Right cardiac atrium (tissue), 5 donors: ENCODE data around the gene MKKS. TPM values are rescaled to one million over a fixed set of nuclear protein-coding genes. Genes with fewer than 3 reads are reported as not detected.
"Not testable (repeated sequence)": the region's sequence is repeated elsewhere in the genome, so short reads cannot be mapped to it uniquely, and the experiment has no call there.

Experiments
- ATAC-seq, 2 donors: fragments of 200-7000 bp; cut with Tn5 transposase; one replicate each; pipeline versions ENCODE4 v1.8.0 to v1.9.1; 2020; ENCODE audit warnings: moderate library complexity in 2 of 2, mild to moderate bottlenecking in 1 of 2
- DNase-seq, 3 donors: peaks; one replicate each; pipeline ENCODE4 v3.0.0-alpha.2; 2020
- H3K27ac ChIP-seq: one replicate; pipeline ENCODE4 v1.5.1; 2013; ENCODE audit warnings: mild to moderate bottlenecking, low read length, control low read depth, moderate library complexity
- H3K27me3 ChIP-seq: one replicate; pipeline ENCODE4 v1.6.1; 2013; ENCODE audit not compliant: control insufficient read depth, insufficient read depth
- H3K4me1 ChIP-seq: one replicate; pipeline ENCODE4 v1.6.1; 2013; ENCODE audit warnings: low read length; ENCODE audit not compliant: control insufficient read depth, insufficient read depth
- H3K4me3 ChIP-seq: one replicate; pipeline ENCODE4 v1.5.1; 2013; ENCODE audit warnings: low read length, control low read depth
- H3K9me3 ChIP-seq: one replicate; pipeline ENCODE4 v1.6.1; 2013; ENCODE audit warnings: low read length; ENCODE audit not compliant: control insufficient read depth
- WGBS: extraction: QIAGEN DNeasy Blood & Tissue Kit; methylation state at CpG from one replicate; pipeline ENCODE4 v1.1.7; 2013; 5-methylcytosine and 5-hydroxymethylcytosine counted together
- intact Hi-C, 4 donors: fragments of 100-400 bp; cut with DNase I; formaldehyde crosslinking; loops; one replicate each; pipeline versions ENCODE4 v1.11.0 to v1.14.0; 2022 to 2023
- polyA plus RNA-seq: library from polyadenylated mRNA; stranded (reverse); fragments of 200-250 nt; gene quantifications from one replicate; pipeline ENCODE4 v1.2.3, GENCODE V29; 2013
- total RNA-seq, 4 donors: library from RNA; stranded (reverse); fragmentation: NEBNext Ultra II Directional; extraction: Animal tissue kit (Norgen Biotek cat#: 25700); gene quantifications; one replicate each; pipeline ENCODE4 v1.2.1, GENCODE V29; 2021
- donor health status: healthy with polysubstance abuse.
- donor health status: DM: no; HTN: yes; CAD: no.
- donor health status: DM: no; HTN: no; CAD: no.
- donor health status: DM: no; HTN: yes; CAD: no; lungs with severe emphysema.
- donor health status: DM: yes; HTN: yes; CAD: no.

Gene MKKS
- total and polyA plus RNA-seq, 5 donors, result 20.0 to 32.3 (median 28.8) TPM

DNA sequence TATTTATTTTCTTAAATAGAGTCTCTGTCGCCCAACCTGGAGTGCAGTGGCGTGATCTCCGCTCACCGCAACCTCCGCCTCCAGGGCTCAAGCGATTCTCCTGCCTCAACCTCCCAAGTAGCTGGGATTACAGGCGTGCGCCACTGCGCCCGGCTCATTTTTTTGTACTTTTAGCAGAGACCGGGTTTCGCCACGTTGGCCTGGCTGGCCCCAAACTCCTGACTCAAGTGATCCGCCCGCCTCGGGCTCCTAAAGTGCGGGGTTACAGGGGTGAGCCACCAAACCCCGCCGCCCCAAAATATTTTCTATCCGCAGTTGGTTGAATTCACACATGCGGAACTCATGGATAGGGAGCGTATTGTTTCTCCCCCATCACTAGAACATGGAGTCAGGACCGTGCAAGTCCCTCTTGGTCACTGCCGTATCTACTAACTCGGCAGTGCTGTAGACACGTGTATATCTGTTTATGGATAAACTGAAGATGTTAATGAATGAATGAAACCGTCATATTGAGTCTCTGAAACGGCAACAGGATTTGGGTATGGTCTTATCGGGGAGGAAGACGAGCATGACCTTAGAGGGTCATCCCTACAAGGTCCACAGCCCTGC, 904 bp downstream of the MKKS start:
- peak overlapping the region; percentile 56 for H3K4me3 ChIP-seq
- H3K27me3 ChIP-seq, result no peaks in the 10 kb centered on the region
- peaks cover 5% of the 10 kb centered on the region for H3K4me1 ChIP-seq
- DNase-seq (peak; percentile 19 to 62 (median 56)), ATAC-seq (no peak)
- 47% methylated on average over 30 of the region's 30 CpGs for WGBS
- no peaks in the 10 kb centered on the region for H3K9me3 ChIP-seq
- H3K27ac ChIP-seq, result peak overlapping the region; percentile 94
- intact Hi-C loops, result no loop called here

DNA sequence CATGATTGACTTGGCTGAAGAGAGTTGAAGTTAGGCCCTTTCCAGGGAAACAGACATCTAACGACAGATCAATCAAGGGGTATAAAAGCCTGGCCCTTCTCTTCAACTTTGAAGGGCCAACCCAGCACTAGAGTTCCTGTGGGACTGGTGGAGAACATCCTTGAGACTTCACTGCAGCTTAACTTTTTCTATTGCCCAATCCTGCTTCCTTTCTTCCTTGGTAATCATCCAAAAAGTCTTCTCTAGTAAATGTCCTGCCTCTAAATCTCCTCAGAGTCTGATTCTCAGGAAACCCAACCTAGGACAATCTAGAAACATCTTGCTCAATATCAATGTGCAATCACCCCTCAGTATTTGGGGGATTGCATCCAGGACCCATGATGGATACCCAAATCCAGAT, 1.9 kb downstream of the MKKS start:
- Histone ChIP-seq H3K4me3 (no peak overlapping the region), H3K4me1 (peaks cover 5% of the 10 kb centered on the region), H3K9me3 (no peaks in the 10 kb centered on the region), H3K27ac (no peak overlapping the region), H3K27me3 (no peaks in the 10 kb centered on the region)
- ATAC-seq (no peak), DNase-seq (no peak)
- intact Hi-C loops, result no loop called here
- WGBS, result 91% methylated on average over 1 of the region's 1 CpG

DNA sequence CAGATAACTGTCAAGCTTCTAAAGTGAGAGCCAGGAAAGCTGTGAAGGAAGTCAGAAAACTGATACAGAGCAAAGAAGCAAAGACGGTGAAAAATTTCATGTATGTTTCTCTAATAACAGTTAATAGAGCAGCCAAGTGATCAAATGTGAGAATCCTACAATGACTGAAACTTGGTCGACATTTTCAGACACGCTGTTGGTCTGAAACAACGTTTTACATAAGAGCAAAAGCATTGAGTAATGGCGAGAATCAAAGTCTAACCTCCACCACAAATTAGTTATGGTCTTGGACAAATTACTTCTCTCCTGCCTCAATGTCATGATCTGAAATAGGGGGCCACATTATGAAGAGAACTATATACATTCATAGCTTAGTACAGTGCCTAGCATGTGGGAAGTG, 3.3 kb downstream of the MKKS start:
- Histone ChIP-seq H3K4me1 (peaks cover 7% of the 10 kb centered on the region), H3K27me3 (no peaks in the 10 kb centered on the region), H3K9me3 (no peaks in the 10 kb centered on the region), H3K4me3 (no peak overlapping the region), H3K27ac (no peak overlapping the region)
- ATAC-seq, result no peak
- intact Hi-C loops, result no loop called here
- no peak for DNase-seq
- 84% methylated on average over 5 of the region's 5 CpGs for WGBS

DNA sequence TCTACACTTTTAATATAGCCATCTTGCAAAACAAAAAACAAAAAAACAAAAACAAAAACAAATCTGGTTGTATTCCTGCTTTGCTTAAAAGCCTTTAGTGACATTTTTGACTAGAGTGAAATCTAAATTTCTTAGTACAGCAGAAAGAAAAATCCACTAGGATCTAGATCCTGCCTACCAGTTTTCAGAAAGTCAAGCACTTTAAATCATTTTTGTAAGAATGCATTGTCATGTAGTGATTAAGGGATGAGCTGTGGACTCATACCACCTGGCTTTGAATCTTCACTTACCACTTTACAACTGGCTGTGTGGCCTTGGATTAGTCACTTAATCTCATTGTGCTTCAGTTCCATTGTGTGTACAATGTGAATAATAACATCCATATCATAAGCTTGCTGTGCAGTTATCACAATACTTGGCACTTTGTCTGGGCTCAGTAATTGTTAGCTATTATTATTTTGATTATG, 4.0 kb downstream of the MKKS start:
- H3K27ac ChIP-seq, result no peak overlapping the region
- H3K4me1 ChIP-seq, result peaks cover 7% of the 10 kb centered on the region
- H3K9me3 ChIP-seq, result no peaks in the 10 kb centered on the region
- no peak for DNase-seq
- intact Hi-C loops, result loop anchor here (5.0 to 10.0 kb wide), 4 partner anchors 338 to 815 kb away; no protein-coding TSS in a partner anchor
- ATAC-seq, result no peak
- no peaks in the 10 kb centered on the region for H3K27me3 ChIP-seq
- no peak overlapping the region for H3K4me3 ChIP-seq

DNA sequence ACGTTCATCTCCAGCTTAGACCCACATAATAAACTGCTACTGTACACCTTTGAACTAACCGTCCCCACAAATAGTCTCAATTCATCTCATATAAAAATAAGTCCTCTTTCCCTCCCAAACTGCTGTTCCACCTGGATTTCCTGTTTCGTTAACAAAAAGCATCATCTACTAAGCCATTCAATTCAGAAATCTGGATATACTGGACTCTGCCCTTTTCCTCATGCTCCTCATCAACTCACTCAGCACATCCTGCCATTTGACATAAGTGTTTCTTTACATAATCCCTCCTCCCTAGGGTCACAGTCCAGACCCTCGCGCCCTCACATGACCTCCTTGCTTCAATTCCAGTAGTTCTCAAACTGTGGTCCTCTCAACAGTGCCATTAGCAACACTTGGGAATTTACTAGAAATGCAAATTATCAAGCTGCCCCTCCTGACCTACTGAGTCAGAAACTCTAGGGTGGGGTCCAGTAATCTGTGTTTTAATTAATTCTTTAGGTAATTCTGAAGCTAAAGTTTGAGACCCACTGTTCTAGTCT, 4.5 kb downstream of the MKKS start:
- H3K4me3 ChIP-seq, result no peak overlapping the region
- peaks cover 7% of the 10 kb centered on the region for H3K4me1 ChIP-seq
- no peak overlapping the region for H3K27ac ChIP-seq
- no peak for ATAC-seq
- WGBS, result 79% methylated on average over 5 of the region's 5 CpGs
- no peak for DNase-seq
- H3K9me3 ChIP-seq, result no peaks in the 10 kb centered on the region
- H3K27me3 ChIP-seq, result no peaks in the 10 kb centered on the region
- intact Hi-C loops, result loop anchor here (5.0 to 10.0 kb wide), 4 partner anchors 337 to 815 kb away; no protein-coding TSS in a partner anchor

DNA sequence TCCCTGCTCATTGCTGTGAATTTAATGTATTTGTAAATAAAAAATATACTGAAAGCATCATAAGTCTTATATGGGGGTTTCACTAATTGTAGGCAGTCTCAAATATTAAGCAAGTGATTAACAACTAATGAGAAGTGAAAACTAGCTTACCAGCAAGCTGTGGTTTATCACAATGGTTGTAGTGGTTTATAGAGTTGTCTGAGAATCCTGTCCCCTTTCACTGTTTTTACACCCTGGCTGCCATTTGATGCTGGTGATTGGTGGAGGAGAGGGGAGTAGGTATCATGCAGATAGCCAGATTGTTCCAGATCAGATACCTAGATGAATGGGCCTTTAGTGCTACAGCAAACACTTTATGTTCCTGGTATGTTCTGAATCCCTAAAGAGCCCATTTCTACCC, 6.0 kb downstream of the MKKS start:
- no peaks in the 10 kb centered on the region for H3K27me3 ChIP-seq
- H3K9me3 ChIP-seq, result no peaks in the 10 kb centered on the region
- ATAC-seq (no peak), DNase-seq (no peak)
- H3K4me1 ChIP-seq, result peaks cover 7% of the 10 kb centered on the region
- no peak overlapping the region for H3K27ac ChIP-seq
- intact Hi-C loops, result loop anchor here (5.0 to 10.0 kb wide), 4 partner anchors 336 to 813 kb away; no protein-coding TSS in a partner anchor
- H3K4me3 ChIP-seq, result no peak overlapping the region

DNA sequence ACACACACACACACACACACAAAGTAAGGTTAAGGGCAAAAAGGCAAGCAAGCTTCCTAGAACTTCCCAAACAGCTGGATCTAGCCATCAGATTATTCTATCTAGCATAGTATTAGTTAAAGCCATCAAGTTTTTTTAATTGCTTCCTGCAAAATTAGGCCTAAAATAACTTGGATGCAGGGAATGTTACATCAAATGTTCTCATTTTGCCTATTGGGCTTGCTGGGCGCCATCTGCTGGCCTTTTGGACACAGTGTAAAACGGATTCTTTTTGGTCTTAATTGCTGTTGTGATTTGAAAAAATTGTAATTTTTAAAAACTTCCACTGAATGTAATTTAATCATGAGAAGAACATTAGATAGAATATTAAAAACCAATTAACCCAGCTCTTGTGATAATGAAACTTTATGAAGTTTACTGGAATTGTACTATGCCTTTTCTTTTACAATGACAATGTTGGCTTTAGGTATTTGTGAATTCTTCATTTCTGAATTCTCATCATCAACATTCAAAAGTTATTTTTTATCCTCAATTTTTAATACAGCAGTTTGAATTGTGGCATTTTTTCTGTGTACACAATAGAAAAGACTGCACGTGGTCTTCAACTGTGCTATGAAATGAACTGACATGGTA, 6.8 kb downstream of the MKKS start:
- intact Hi-C loops, result loop anchor here (5.0 to 10.0 kb wide), 4 partner anchors 335 to 812 kb away; no protein-coding TSS in a partner anchor
- no peaks in the 10 kb centered on the region for H3K27me3 ChIP-seq
- no peak overlapping the region for H3K4me3 ChIP-seq
- peak; percentile 56 to 86 (median 75) for DNase-seq
- 25% methylated on average over 3 of the region's 3 CpGs for WGBS
- peaks cover 7% of the 10 kb centered on the region for H3K4me1 ChIP-seq
- no peaks in the 10 kb centered on the region for H3K9me3 ChIP-seq
- no peak overlapping the region for H3K27ac ChIP-seq
- peak in 1 of 2 donors; percentile 63 for ATAC-seq

DNA sequence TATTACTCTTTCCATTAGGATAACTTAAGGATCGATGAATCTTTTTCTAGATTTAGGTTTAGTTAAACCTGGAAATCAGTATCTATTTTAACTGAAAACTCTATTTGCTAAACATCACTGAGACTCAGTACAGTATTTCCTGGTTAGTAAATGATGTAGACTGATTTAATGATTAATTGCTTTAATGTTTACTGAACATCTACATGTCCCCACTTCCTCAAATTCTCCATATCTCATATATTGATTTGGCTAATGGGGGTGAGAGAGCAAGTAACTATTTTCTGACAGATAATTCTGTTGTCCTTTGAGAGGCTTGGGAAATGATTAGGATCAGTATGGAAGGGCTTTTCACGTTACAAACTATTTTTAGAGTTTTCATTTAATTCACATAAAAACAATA, 10.3 kb downstream of the MKKS start:
- Histone ChIP-seq H3K9me3 (no peaks in the 10 kb centered on the region), H3K4me3 (no peak overlapping the region), H3K27me3 (no peaks in the 10 kb centered on the region), H3K27ac (no peak overlapping the region), H3K4me1 (peaks cover 3% of the 10 kb centered on the region)
- intact Hi-C loops, result loop anchor here in 3 of 4 donors (10.0 kb wide), 2 partner anchors 449 to 809 kb away; no protein-coding TSS in a partner anchor
- 68% methylated on average over 2 of the region's 2 CpGs for WGBS
- ATAC-seq (no peak), DNase-seq (no peak)

DNA sequence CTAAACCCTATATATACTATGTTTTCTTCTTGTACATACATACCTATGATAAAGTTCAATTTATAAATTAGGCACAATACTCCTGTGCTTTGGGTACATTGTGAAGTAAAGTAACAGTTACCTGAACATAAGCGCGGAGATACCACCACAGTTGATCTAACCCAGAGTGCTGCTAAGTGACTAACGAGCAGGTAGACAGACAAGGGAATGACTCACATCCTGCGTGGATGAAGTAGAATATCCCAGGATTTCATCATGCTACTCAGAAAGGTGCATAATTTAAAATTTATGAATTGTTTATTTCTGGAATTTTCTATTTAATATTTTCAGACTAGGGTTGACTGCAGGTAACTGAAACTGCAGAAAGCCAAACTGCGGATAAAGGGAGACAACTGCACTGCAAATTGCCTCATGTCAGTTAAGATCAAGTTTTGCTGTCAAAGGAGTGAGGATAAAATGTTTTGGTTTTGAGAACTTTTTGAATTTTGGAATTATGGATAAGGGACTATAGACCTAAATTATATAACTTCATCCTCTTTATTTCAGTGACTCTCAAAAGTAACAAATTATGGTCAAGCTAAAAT, 14.4 kb downstream of the MKKS start:
- H3K4me1 ChIP-seq, result peaks cover 2% of the 10 kb centered on the region
- H3K27ac ChIP-seq, result no peak overlapping the region
- ATAC-seq (no peak), DNase-seq (no peak)
- no peaks in the 10 kb centered on the region for H3K27me3 ChIP-seq
- intact Hi-C loops, result loop anchor here in 3 of 4 donors (10.0 kb wide), 2 partner anchors 445 to 805 kb away; no protein-coding TSS in a partner anchor
- WGBS, result 92% methylated on average over 5 of the region's 5 CpGs
- no peaks in the 10 kb centered on the region for H3K9me3 ChIP-seq
- no peak overlapping the region for H3K4me3 ChIP-seq

DNA sequence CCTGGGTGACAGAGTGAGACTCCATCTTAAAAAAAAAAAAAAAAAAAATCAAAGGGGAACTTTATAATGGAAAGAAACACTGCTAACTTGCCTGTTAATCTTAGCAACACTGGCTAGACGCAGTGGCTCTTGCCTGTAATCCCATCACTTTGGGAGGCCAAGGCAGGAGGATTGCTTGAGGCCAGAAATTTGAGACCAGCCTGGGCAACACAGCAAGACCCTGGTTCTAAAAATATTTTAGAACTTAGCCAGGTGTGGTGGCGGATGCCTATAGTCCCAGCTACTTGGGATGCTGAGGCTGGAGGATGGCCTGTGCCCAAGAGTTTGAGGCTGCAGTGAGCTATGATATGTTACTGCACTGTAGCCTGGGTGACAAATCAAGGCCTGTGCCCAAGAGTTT, 16.8 kb downstream of the MKKS start:
- DNase-seq, H3K4me3 ChIP-seq, H3K27me3 ChIP-seq, H3K9me3 ChIP-seq, ATAC-seq, H3K4me1 ChIP-seq, H3K27ac ChIP-seq, intact Hi-C loops: not testable (repeated sequence)
- 97% methylated on average over 2 of the region's 2 CpGs for WGBS
